Stimulated activated CD8-positive, alpha-beta memory T cell treated with anti-CD3 and anti-CD28 coated beads, Interleukin-7, amount 100 ng/mL, for 24 hours (primary cell): ENCODE data around the gene PLCD4.
A peak's percentile ranks its signal among the peaks of the same experiment; 100 is the strongest.

ENCODE experiments used
- DNase-seq: peaks from one replicate; pipeline ENCODE4 v3.0.0-alpha.2; 2020; ENCODE audit warnings: low read depth

The PLCD4 gene

DNA sequence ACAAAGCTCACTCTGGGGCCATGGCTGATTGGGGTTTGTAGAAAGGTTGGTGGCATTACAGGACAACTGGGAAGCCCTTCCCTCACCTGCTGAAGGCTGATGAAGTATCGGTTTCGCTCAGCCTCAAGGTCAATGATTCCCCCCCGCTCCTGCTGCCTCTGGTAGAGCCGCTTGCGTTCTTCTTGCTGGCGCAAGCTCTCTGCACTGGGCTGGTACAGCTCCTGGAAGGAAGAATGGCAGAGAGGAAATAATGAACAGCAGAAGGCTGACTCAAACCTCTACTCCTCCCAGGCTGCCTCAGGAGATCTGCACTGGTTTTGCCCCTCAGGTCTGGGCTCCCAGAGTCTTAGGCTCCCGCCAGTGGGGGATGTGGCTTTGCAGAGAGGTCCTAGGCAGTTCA, 57.0 kb downstream of the PLCD4 start:
- DNase-seq: no peak

DNA sequence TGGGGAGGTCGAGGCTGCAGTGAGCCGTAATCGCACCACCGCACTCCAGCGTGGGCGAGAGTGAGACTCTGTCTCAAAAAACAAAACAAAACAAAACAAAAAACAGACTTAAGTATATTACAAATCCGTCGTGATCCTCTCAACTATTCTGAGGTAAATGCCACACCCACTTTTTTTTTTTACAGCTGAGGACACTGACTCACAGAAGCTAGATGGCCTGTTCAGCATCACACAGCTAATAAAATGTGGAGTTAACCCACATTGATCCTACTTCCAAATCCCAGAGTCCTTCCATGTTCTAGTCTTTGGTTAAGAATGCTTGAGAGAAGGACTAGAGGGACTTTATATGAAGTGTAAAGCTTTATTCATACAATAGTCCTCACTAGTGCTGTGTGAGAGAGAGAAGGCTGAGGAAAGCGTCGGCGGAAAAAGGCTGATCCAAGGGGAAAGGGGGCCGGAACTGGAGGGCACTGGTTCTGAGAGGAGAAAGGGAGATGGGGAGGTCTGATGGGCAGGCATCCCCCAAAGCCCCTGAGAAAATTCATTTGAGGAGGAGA, 63.5 kb downstream of the PLCD4 start:
- DNase-seq: no peak

- DNase-seq: peak; percentile 62
Observed at GRCh38 chr2:218671654-218672566, 64.2 kb downstream of the PLCD4 start, which contains the start of the genes RNF25 and STK36. RNF25 (minus strand) TSS chr2:218672002; CDS start chr2:218671970, 32 bp downstream. STK36 (plus strand) TSS chr2:218672086; CDS start chr2:218672830, 744 bp downstream.

DNA sequence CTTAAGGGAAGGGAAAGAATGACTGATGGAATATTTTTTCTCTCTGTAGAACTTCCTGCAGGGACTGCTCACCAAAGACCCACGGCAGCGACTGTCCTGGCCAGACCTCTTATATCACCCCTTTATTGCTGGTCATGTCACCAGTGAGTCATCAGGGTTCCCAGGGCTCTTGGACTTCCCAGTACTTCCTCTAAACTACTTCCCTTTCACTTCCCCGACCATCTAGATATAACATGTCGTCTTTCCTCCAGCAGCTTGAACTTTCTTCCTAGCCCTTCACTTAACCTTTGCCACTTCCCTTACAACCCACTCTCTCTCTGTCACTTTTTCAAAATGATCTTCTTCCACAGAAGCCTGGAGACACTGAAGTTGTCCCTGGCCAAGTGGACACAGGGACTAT, 71.4 kb downstream of the PLCD4 start:
- no peak for DNase-seq

DNA sequence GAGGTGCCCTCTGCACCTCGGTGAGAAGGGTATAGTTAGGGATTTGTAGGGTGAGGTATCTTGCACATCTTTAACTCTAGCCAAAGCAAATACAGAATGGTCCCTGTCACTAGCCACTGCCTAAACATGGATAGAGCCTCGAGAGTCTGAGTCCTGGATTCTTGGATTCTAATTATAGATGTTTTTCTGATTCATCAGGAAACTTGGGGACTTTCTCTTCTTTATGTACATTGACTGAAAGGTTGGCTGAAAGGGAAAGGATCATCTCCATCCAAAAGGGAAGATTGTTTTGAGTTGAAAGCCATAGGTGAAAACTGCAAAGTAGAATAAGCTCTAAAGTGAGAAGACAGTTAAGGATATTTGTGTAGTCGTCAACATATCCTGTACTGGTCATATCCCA, 72.4 kb downstream of the PLCD4 start:
- no peak for DNase-seq
